HG02970 (cell line): ENCODE results near the gene FZD8.

ENCODE experiments used
- ATAC-seq: cut with Tn5 transposase; IDR thresholded peaks from one replicate; pipeline ENCODE4 v1.9.1; 2021; ENCODE audit warnings: mild to moderate bottlenecking, moderate library complexity, moderate number of reproducible peaks; ENCODE audit not compliant: unreplicated experiment, low FRiP score

FZD8 gene

GRCh38 chr10:35612385-35613106, 29.6 kb downstream of the FZD8 start:
- no peak for ATAC-seq

- ATAC-seq: no peak
Observed at GRCh38 chr10:35611750-35612149, 30.3 kb downstream of the FZD8 start.

GRCh38 chr10:35608328-35608672, 33.8 kb downstream of the FZD8 start:
- ATAC-seq: no peak

- no peak for ATAC-seq
Observed at GRCh38 chr10:35607475-35608327, 34.4 kb downstream of the FZD8 start.

GRCh38 chr10:35606430-35606829, 35.7 kb downstream of the FZD8 start:
- ATAC-seq: no peak

GRCh38 chr10:35605191-35605590, 36.9 kb downstream of the FZD8 start, which contains the start of gene GJD4:
Gene GJD4, plus strand, starts transcription at chr10:35605341. Its CDS starts 227 bp downstream, at chr10:35605568.
- ATAC-seq: no peak

GRCh38 chr10:35600193-35600592, 41.9 kb downstream of the FZD8 start:
- no peak for ATAC-seq

GRCh38 chr10:35598379-35598778, 43.7 kb downstream of the FZD8 start:
- ATAC-seq: no peak

- no peak for ATAC-seq
Observed at GRCh38 chr10:35595106-35595505, 47.0 kb downstream of the FZD8 start.

GRCh38 chr10:35594115-35595079, 47.7 kb downstream of the FZD8 start:
- no peak for ATAC-seq

GRCh38 chr10:35592441-35592840, 49.7 kb downstream of the FZD8 start:
- no peak for ATAC-seq

GRCh38 chr10:35588836-35589235, 53.3 kb downstream of the FZD8 start:
- no peak for ATAC-seq
